Measurements from ENCODE around the gene ZNF530.

DNA sequence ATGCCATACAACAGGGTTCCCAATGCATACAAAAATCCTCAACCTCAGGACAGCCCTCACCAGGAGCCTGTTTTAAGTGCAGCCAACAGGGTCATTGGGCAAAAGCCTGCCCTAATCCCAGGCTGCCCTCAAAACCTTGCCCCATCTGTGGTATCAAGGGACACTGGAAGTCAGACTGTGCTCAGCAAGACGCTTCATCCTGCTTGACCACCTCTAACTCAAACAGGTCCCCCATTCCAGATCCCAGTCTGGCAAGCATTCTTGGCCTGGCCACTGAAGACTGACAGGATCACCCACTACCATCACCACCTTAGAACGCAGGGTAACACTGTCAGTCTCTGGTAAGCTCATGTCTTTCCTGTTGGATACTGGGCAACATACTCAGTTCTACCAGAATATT lies 54.0 kb downstream of the ZNF530 start:
- TF ChIP-seq, protein P1, sequence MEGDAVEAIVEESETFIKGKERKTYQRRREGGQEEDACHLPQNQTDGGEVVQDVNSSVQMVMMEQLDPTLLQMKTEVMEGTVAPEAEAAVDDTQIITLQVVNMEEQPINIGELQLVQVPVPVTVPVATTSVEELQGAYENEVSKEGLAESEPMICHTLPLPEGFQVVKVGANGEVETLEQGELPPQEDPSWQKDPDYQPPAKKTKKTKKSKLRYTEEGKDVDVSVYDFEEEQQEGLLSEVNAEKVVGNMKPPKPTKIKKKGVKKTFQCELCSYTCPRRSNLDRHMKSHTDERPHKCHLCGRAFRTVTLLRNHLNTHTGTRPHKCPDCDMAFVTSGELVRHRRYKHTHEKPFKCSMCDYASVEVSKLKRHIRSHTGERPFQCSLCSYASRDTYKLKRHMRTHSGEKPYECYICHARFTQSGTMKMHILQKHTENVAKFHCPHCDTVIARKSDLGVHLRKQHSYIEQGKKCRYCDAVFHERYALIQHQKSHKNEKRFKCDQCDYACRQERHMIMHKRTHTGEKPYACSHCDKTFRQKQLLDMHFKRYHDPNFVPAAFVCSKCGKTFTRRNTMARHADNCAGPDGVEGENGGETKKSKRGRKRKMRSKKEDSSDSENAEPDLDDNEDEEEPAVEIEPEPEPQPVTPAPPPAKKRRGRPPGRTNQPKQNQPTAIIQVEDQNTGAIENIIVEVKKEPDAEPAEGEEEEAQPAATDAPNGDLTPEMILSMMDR (IDR thresholded peaks at IDR 0.05): no peak
- TF ChIP-seq EZH2 (IDR thresholded peaks at IDR 0.05; ENCODE audit: borderline replicate concordance, insufficient read depth, low read depth, low read length, poor library complexity, severe bottlenecking): no peak
